Measurements from ENCODE around the gene EXOC6B. TPM values are rescaled to one million over a fixed set of nuclear protein-coding genes. Genes with fewer than 3 reads are reported as not detected.

EXOC6B gene
- total RNA-seq, 1 donor from 2014 or later: 33.0 TPM

DNA sequence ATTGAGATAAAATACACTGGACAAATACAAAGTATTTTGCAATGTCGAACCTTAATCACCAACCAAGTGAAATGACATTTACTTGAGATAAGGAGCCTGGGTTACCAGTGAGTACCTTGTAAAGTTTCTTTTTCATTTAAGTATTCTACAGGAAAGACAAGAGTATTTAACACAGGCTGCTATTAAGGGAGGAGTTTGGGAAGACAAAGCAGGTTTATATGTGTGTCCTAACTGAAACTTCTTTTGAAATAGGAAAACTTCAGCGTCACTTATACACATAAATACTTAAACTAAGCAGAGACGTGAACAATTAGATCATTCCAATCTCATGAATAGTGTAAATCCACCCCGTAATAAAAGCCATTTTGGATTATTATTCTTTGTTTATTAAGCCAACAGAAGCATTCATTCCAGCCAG is 551.4 kb downstream of the EXOC6B start:
- intact Hi-C loops (cut with DNase I): no loop called here
- peaks cover 12% of the 10 kb centered on the region for H3K4me1 ChIP-seq
- H3K4me3 ChIP-seq: no peak overlapping the region
- H3K9me3 ChIP-seq: no peaks in the 10 kb centered on the region
- DNase-seq: no peak
- no peak overlapping the region for H3K27ac ChIP-seq
- no peak for ATAC-seq
- no peaks in the 10 kb centered on the region for H3K27me3 ChIP-seq (ENCODE audit: low read depth)
- H3K36me3 ChIP-seq: no peaks in the 10 kb centered on the region
- TF ChIP-seq, protein P1, sequence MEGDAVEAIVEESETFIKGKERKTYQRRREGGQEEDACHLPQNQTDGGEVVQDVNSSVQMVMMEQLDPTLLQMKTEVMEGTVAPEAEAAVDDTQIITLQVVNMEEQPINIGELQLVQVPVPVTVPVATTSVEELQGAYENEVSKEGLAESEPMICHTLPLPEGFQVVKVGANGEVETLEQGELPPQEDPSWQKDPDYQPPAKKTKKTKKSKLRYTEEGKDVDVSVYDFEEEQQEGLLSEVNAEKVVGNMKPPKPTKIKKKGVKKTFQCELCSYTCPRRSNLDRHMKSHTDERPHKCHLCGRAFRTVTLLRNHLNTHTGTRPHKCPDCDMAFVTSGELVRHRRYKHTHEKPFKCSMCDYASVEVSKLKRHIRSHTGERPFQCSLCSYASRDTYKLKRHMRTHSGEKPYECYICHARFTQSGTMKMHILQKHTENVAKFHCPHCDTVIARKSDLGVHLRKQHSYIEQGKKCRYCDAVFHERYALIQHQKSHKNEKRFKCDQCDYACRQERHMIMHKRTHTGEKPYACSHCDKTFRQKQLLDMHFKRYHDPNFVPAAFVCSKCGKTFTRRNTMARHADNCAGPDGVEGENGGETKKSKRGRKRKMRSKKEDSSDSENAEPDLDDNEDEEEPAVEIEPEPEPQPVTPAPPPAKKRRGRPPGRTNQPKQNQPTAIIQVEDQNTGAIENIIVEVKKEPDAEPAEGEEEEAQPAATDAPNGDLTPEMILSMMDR (IDR thresholded peaks at IDR 0.05): no peak

DNA sequence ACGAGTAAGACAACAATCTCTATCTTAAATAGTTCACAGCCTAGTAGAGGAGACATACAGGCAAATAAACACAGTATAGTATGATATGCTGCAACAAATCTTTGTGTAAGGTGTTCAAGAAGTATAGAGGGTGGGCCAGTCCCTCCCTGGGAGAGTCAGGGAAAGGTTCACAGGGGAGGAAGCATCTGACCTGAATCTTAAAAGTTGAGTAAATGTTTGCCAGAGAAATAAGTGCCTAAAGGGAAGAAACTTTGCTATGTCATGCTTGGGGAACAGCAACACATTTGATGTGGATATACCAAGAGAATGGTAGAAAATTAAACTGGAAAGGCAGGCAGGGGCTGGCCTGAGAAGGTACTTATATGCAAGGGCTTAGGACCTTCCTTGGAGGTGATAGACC is 552.4 kb downstream of the EXOC6B start:
- H3K9me3 ChIP-seq: no peaks in the 10 kb centered on the region
- ATAC-seq: no peak
- intact Hi-C loops (cut with DNase I): no loop called here

DNA sequence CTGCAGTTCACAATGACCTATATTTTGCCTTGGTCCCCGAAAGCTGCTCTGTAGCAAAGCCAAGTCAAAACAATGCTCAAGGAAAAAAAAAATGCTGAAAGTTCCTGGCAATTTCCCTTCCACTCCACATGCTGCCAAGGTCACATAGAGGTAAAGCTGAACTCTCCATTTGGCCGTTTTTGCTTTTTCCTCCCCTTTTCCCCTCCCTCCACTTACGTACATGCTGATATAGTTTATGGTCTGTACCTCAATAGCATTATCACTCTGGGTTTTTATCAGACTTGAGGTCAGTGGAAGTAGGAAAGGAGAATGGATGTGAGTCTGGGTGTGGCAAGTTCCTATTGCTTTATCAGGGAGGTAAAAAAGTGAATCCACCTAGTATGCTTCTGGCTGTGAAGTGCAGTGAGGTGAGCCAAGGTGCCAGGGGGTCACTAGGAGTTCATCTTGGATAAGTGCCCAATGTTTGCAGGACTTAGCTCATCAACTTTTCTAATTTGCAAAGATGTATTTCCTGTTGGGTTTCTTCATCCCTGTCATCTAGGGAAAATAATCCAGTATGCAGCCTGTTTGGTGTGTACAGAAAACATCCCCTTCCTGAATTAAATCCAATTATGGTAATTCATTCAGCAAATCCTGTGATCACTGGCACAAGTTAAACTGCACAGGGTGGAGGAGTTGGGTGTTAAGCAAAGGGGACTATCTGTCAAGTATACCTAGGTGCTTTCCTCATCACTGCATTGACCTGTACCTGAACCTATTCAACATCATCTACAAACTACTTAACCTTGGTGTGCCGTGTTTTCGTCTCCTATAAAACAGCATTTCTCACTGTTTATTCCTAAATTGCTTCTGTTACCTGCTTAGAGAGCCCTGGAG is 553.8 kb downstream of the EXOC6B start:
- no peaks in the 10 kb centered on the region for H3K36me3 ChIP-seq
- intact Hi-C loops (cut with DNase I): no loop called here
- TF ChIP-seq, protein P1 (IDR thresholded peaks at IDR 0.05): no peak
- no peak overlapping the region for H3K4me3 ChIP-seq
- ATAC-seq: no peak
- no peak overlapping the region for H3K27ac ChIP-seq
- DNase-seq: no peak
- H3K27me3 ChIP-seq (ENCODE audit: low read depth): no peaks in the 10 kb centered on the region
- H3K4me1 ChIP-seq: peaks cover 12% of the 10 kb centered on the region
- no peaks in the 10 kb centered on the region for H3K9me3 ChIP-seq

More for the DNA sequence above, 552.4 kb downstream of the EXOC6B start:
- H3K4me3 ChIP-seq: no peak overlapping the region
- DNase-seq: no peak
- no peaks in the 10 kb centered on the region for H3K36me3 ChIP-seq
- H3K4me1 ChIP-seq: peaks cover 12% of the 10 kb centered on the region
- no peak overlapping the region for H3K27ac ChIP-seq
- TF ChIP-seq, protein P1 (IDR thresholded peaks at IDR 0.05): no peak
- H3K27me3 ChIP-seq (ENCODE audit: low read depth): no peaks in the 10 kb centered on the region

DNA sequence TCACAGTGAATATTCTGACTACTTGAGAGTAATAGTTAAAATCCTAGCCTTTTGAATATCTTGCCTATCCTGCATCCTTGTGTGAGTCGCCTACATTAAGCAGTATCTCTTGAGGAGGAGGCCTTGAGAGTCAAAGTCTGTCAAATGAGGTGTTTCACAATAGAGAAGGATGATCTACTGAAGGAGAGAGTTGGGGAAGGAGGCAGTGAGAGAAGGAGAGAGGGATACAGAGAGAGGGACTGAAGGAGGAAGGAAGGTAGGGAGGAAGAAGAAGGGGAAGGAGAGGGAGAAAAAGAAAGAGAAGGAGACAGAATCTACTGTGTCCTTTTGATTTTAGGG is 554.6 kb downstream of the EXOC6B start:
- Histone ChIP-seq H3K27ac (no peak overlapping the region), H3K4me1 (peaks cover 12% of the 10 kb centered on the region), H3K9me3 (no peaks in the 10 kb centered on the region), H3K36me3 (no peaks in the 10 kb centered on the region), H3K4me3 (no peak overlapping the region), H3K27me3 (ENCODE audit: low read depth) (no peaks in the 10 kb centered on the region)
- DNase-seq: no peak
- intact Hi-C loops (cut with DNase I): no loop called here
- TF ChIP-seq, protein P1 (IDR thresholded peaks at IDR 0.05): no peak
- no peak for ATAC-seq

DNA sequence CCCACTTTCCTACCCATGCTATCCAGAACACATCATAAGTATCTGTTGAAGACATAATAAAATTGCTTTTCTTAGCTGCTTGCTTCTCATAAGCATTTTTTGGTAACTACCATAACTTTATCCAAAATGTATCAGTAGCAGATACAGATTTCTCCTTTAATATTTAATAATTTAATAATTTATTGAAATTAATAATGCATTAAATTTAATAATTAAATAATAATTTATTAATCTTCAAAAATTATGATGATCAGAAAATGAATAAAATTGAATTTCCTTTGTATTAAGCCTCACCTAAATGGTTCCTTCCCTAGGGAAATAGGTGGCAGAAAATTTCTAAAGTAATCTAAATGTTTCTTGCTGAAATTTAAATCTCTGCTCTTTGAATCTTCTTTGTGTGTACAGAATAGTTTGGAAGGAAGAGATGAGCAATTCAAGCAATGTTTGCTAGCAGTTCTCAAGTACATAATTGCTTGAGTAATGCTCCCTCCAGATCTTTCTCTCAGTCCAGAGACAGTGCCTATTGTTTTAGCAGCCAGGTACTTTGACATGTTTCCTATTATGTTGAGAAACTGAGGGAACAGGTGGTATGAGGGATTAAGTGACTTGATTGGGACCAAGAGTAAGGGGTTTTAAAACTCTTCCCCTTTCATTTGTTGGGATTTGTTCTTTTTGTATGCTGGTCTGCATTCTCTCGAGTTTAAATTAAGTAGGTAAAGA is 555.1 kb downstream of the EXOC6B start:
- H3K27ac ChIP-seq: no peak overlapping the region
- DNase-seq: no peak
- no peak for ATAC-seq

More for the DNA sequence above, 555.1 kb downstream of the EXOC6B start:
- intact Hi-C loops (cut with DNase I): no loop called here
- H3K9me3 ChIP-seq: no peaks in the 10 kb centered on the region
- no peaks in the 10 kb centered on the region for H3K36me3 ChIP-seq
- H3K27me3 ChIP-seq (ENCODE audit: low read depth): no peaks in the 10 kb centered on the region
- peaks cover 12% of the 10 kb centered on the region for H3K4me1 ChIP-seq
- TF ChIP-seq, protein P1 (IDR thresholded peaks at IDR 0.05): no peak
- no peak overlapping the region for H3K4me3 ChIP-seq

Measured in lower lobe of right lung (tissue), 2 donors.